Trophoblast cell (in vitro differentiated cells and primary cell): ENCODE measurements around the gene ZNF385C.

Source experiments
- DNase-seq, 2 donors: peaks; one replicate each; pipeline ENCODE4 v3.0.0-alpha.2; 2016
- H2AFZ ChIP-seq: 2 replicates; pipeline ENCODE4 v1.6.1; 2013; ENCODE audit warnings: low read length, moderate library complexity, mild to moderate bottlenecking; ENCODE audit not compliant: insufficient read depth, poor library complexity
- H2AK5ac ChIP-seq: 2 replicates; pipeline ENCODE4 v1.6.1; 2013; ENCODE audit warnings: mild to moderate bottlenecking, low read length
- H2BK120ac ChIP-seq: 2 replicates; pipeline ENCODE4 v1.6.1; 2013; ENCODE audit warnings: low read length, mild to moderate bottlenecking, moderate library complexity; ENCODE audit not compliant: insufficient read depth, poor library complexity
- H2BK12ac ChIP-seq: 2 replicates; pipeline ENCODE4 v1.6.1; 2013; ENCODE audit warnings: mild to moderate bottlenecking, low read length, moderate library complexity
- H2BK5ac ChIP-seq: 2 replicates; pipeline ENCODE4 v1.6.1; 2013; ENCODE audit warnings: low read length, low read depth, moderate library complexity, mild to moderate bottlenecking; ENCODE audit not compliant: poor library complexity
- H3K14ac ChIP-seq: 2 replicates; pipeline ENCODE4 v1.6.1; 2013; ENCODE audit warnings: mild to moderate bottlenecking, low read length
- H3K18ac ChIP-seq: 2 replicates; pipeline ENCODE4 v1.6.1; 2013; ENCODE audit warnings: mild to moderate bottlenecking, low read length
- H3K23ac ChIP-seq: 2 replicates; pipeline ENCODE4 v1.6.1; 2013; ENCODE audit warnings: low read length
- H3K27ac ChIP-seq: 2 replicates; pipeline ENCODE4 v1.5.1; 2013; ENCODE audit warnings: low read depth, mild to moderate bottlenecking, inconsistent platforms, low read length, moderate library complexity
- H3K27me3 ChIP-seq: 2 replicates; pipeline ENCODE4 v1.6.1; 2013; ENCODE audit warnings: inconsistent platforms, mild to moderate bottlenecking, low read length, moderate library complexity; ENCODE audit not compliant: insufficient read depth
- H3K36me3 ChIP-seq, 2 experiments: 1 replicate in 1 of 2; 2 replicates in 1 of 2; pipeline ENCODE4 v1.6.1; 2013; ENCODE audit warnings: low read length in 2 of 2, mild to moderate bottlenecking in 2 of 2, moderate library complexity in 1 of 2; ENCODE audit not compliant: insufficient read depth in 2 of 2, control insufficient read depth in 1 of 2
- H3K4ac ChIP-seq: 2 replicates; pipeline ENCODE4 v1.6.1; 2013; ENCODE audit warnings: low read depth, mild to moderate bottlenecking, low read length, moderate library complexity
- H3K4me1 ChIP-seq, 2 experiments: 1 replicate in 1 of 2; 2 replicates in 1 of 2; pipeline ENCODE4 v1.6.1; 2013; ENCODE audit warnings: low read length in 2 of 2, mild to moderate bottlenecking in 2 of 2, moderate library complexity in 1 of 2; ENCODE audit not compliant: insufficient read depth in 2 of 2, control insufficient read depth in 1 of 2
- H3K4me2 ChIP-seq: 2 replicates; pipeline ENCODE4 v1.6.1; 2013; ENCODE audit warnings: inconsistent platforms, mild to moderate bottlenecking, low read length, moderate library complexity
- H3K4me3 ChIP-seq: 2 replicates; pipeline ENCODE4 v1.5.1; 2013; ENCODE audit warnings: mild to moderate bottlenecking, low read depth, low read length, inconsistent platforms
- H3K79me1 ChIP-seq: one replicate; pipeline ENCODE4 v1.6.1; 2013; ENCODE audit warnings: low read length
- H3K79me2 ChIP-seq: 2 replicates; pipeline ENCODE4 v1.6.1; 2013; ENCODE audit warnings: low read length, mild to moderate bottlenecking; ENCODE audit not compliant: control insufficient read depth, insufficient read depth, poor library complexity
- H3K9ac ChIP-seq: 2 replicates; pipeline ENCODE4 v1.6.1; 2013; ENCODE audit warnings: mild to moderate bottlenecking, low read length
- H3K9me3 ChIP-seq: 2 replicates; pipeline ENCODE4 v1.6.1; 2013; ENCODE audit warnings: low read depth, mild to moderate bottlenecking, control low read depth, inconsistent platforms, low read length; ENCODE audit not compliant: insufficient read depth
- H4K12ac ChIP-seq: 2 replicates; pipeline ENCODE4 v1.6.1; 2013; ENCODE audit warnings: low read depth, mild to moderate bottlenecking, low read length, moderate library complexity
- H4K8ac ChIP-seq: 2 replicates; pipeline ENCODE4 v1.6.1; 2013; ENCODE audit warnings: low read depth, mild to moderate bottlenecking, low read length, moderate library complexity
- H4K91ac ChIP-seq: one replicate; pipeline ENCODE4 v1.6.1; 2013; ENCODE audit warnings: low read depth, mild to moderate bottlenecking, low read length, moderate library complexity
- WGBS: extraction: QIAGEN DNeasy Blood & Tissue Kit; methylation state at CpG from one replicate; pipeline ENCODE4 v1.1.7; 2013; ENCODE audit warnings: missing lambda C conversion rate; ENCODE audit not compliant: insufficient read length, insufficient coverage; ENCODE audit errors: extremely low coverage; 5-methylcytosine and 5-hydroxymethylcytosine counted together

The ZNF385C gene

DNA sequence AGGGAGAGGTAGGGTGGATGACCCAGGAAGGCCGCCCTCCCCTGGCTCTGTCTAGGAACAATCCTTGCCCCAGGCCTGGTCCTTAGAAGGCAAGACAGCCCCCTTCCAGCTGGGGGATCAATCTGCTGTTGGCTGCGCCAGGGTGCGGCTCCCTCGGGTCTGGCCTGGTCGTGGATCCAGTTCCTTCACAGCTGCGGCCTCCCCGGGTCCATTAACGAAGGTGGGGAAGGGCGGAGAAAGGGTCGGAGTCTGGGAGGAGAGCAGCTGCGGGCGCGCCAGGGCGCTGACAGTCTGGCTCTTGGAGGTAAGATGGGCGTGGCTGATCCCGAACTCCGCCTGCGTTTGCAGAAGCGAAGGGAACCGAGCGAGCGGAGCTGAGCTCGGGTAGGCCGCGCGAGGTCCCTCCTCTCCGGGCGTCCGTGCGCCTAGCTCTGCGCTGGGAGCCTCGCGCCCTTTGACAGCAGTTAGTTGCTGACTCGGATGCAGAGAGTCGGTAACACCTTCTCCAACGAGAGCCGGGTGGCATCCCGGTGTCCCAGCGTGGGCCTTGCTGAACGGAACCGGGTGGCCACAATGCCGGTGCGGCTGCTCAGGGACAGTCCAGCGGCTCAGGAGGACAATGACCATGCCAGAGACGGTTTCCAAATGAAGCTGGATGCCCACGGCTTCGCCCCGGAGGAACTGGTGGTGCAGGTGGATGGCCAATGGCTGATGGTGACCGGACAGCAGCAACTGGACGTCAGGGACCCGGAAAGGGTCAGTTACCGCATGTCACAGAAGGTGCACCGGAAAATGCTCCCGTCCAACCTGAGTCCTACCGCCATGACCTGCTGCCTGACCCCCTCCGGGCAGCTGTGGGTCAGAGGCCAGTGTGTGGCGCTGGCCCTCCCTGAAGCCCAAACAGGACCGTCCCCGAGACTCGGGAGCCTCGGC is 24.4 kb upstream of the ZNF385C start, which contains the start of gene HSPB9:
Gene HSPB9 (plus strand): TSS at position 434 of the 933 bp plus-strand sequence. CDS start 47 bp downstream, at position 481.
- Histone ChIP-seq H3K4ac (no peak within 1 kb of the TSS), H2BK12ac (no peak within 1 kb of the TSS), H2AK5ac (no peak within 1 kb of the TSS), H3K4me3 (no peak within 1 kb of the TSS), H3K79me2 (no peaks in the 10 kb centered on the region), H4K12ac (peak within 1 kb of the TSS; percentile 37), H4K8ac (peak within 1 kb of the TSS; percentile 3), H3K36me3 (peaks cover 18 to 24% of the 10 kb centered on the region in 2 experiments), H3K27me3 (no peaks in the 10 kb centered on the region), H3K14ac (no peak within 1 kb of the TSS), H3K18ac (no peak within 1 kb of the TSS), H3K27ac (no peak within 1 kb of the TSS), H3K9ac (no peak within 1 kb of the TSS), H3K4me1 (peaks cover 0 to 16% of the 10 kb centered on the region in 2 experiments), H3K9me3 (no peaks in the 10 kb centered on the region), H3K4me2 (peak within 1 kb of the TSS; percentile 31), H2AFZ (peak within 1 kb of the TSS; percentile 3), H2BK5ac (no peak within 1 kb of the TSS), H4K91ac (no peak within 1 kb of the TSS), H2BK120ac (no peak within 1 kb of the TSS), H3K23ac (no peak within 1 kb of the TSS), H3K79me1 (no peaks in the 10 kb centered on the region)
- WGBS: no CpG with 5 or more reads among the region's 61 CpGs
- DNase-seq: peak; percentile 96

DNA sequence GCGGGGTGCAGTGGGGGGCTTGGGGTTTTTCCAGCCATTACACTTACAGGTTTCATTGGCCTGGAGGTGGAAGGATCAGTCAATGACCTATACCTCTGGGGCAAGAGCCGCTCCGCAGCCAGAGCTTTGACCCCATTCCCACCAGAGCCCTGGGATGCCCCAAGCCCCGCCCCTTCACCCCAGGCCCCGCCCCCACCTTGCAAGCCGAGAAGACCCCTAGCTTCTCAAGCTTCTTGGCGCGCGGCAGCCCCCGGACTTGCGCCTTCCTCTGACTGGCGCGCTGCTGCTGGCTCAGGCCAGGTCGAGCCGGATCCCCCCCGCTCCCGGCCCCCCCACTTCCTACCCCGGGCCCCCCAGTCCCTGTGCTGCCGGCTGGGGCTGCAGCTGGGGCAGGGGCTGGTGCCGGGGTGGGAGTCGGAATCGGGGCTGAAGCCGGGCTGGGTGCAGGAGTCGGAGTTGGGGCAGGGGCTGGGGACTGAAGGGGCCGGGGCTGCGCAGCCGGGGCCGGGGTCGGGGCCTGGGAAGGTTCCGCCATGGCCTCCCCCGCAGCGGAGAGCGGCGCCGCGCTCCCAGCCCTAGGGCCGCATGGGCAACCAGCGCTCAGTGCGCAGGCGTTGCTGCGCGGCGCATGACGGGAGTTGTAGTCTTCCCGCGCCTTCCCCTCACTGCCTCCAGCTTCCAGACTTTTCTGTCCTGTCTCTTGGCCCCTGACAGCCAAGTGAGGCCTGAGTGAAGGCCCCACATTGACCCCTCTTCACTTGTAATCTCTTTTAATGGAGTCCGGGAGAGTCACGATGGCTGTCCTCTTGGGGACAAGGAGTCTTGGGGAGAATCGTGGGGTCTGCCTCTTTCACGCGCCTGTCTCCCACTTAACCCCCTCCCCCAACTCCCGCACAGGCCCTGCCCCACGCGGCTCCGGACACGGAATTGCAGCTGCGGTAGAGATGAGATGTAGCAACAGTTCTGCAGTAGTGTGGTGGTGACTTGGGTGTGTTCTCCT is 22.8 kb upstream of the ZNF385C start, which contains the start of gene KAT2A:
Gene KAT2A (minus strand): TSS at position 598 of the 1,000 bp plus-strand sequence. CDS start 63 bp downstream, at position 535.
- DNase-seq: peak; percentile 85 to 92
- Histone ChIP-seq H2BK5ac (no peak within 1 kb of the TSS), H3K9ac (no peak within 1 kb of the TSS), H3K27me3 (no peaks in the 10 kb centered on the region), H3K9me3 (no peaks in the 10 kb centered on the region), H3K14ac (no peak within 1 kb of the TSS), H2BK12ac (no peak within 1 kb of the TSS), H3K4ac (no peak within 1 kb of the TSS), H4K12ac (peak within 1 kb of the TSS; percentile 37), H3K4me3 (peak within 1 kb of the TSS; percentile 73), H2AK5ac (peak within 1 kb of the TSS; percentile 71), H3K36me3 (peaks cover 9 to 21% of the 10 kb centered on the region in 2 experiments), H2BK120ac (no peak within 1 kb of the TSS), H3K18ac (no peak within 1 kb of the TSS), H4K8ac (peak within 1 kb of the TSS; percentile 59), H3K79me1 (no peaks in the 10 kb centered on the region), H3K4me1 (peaks cover 0 to 16% of the 10 kb centered on the region in 2 experiments), H4K91ac (peak within 1 kb of the TSS; percentile 22), H3K79me2 (no peaks in the 10 kb centered on the region), H3K27ac (no peak within 1 kb of the TSS), H3K4me2 (peak within 1 kb of the TSS; percentile 47), H3K23ac (no peak within 1 kb of the TSS), H2AFZ (peak within 1 kb of the TSS; percentile 39)
- WGBS: no CpG with 5 or more reads among the region's 57 CpGs

DNA sequence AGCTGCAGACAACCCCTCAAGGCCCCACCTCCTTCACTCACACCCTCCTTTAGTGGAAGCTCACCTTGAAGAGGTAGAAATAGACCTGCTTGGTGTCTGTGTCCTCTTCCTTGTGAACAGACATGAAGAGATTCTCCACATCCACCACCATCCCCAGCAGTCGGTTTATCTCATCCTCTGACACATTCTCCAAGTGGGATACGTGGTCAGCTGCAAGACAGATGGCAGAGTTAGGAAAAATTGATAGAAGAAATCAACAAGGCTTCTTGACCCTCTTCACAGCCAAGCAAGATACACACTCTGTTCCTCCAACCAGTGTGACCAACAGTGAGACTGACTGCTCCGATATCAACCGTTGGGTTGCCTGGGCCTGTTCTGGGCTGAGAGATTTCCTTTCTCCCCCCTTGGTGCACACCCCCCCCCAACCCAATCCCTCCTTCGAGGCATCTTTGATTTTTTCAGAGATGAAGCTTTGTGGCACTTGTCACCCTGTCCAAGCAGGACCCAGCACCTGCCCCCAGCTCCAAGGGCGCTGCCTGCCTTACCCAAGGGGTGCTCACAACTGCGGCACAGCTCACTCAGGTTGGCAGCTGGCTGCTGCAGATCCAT is 22.0 kb upstream of the ZNF385C start:
- H3K23ac ChIP-seq: no peak overlapping the region
- H3K4me2 ChIP-seq: peak overlapping the region; percentile 47
- no peak overlapping the region for H4K12ac ChIP-seq
- no peaks in the 10 kb centered on the region for H3K9me3 ChIP-seq
- no peak overlapping the region for H2BK5ac ChIP-seq
- no peak overlapping the region for H3K18ac ChIP-seq
- H3K79me2 ChIP-seq: no peaks in the 10 kb centered on the region
- H3K27me3 ChIP-seq: no peaks in the 10 kb centered on the region
- no peak overlapping the region for H4K8ac ChIP-seq
- no peak overlapping the region for H2BK120ac ChIP-seq
- H2AK5ac ChIP-seq: no peak overlapping the region
- H3K4me3 ChIP-seq: no peak overlapping the region
- no peak overlapping the region for H3K9ac ChIP-seq
- H3K36me3 ChIP-seq: peaks cover 3 to 14% of the 10 kb centered on the region in 2 experiments
- H3K4me1 ChIP-seq: peaks cover 0 to 16% of the 10 kb centered on the region in 2 experiments
- WGBS: no CpG with 5 or more reads among the region's 7 CpGs
- H3K14ac ChIP-seq: no peak overlapping the region
- H3K79me1 ChIP-seq: no peaks in the 10 kb centered on the region
- H3K27ac ChIP-seq: no peak overlapping the region
- H2AFZ ChIP-seq: no peak overlapping the region
- no peak overlapping the region for H2BK12ac ChIP-seq
- H4K91ac ChIP-seq: no peak overlapping the region
- no peak overlapping the region for H3K4ac ChIP-seq
- DNase-seq: no peak

DNA sequence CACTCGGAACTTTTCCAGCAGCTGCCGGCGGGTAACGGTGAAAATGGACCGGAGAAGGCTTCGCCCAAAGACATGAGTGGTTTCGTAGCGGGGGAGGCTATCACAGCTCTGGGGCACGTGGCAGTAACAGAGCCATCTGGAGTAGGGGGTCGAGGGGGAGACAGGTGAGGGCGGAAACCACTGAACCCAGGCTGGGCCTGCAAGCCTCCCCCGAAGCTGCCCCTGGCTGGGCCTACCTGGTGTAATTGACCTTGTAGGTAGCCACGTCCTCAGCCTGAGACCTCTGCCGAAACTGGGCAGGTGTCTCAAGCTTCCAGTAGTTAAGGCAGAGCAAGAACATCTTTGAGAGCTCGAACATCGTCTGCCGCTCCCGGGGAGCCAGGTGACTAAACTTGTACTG is 21.0 kb upstream of the ZNF385C start:
- Histone ChIP-seq H2BK120ac (no peak overlapping the region), H2AK5ac (no peak overlapping the region), H3K27ac (no peak overlapping the region), H3K14ac (no peak overlapping the region), H2AFZ (no peak overlapping the region), H3K4me1 (peaks cover 0 to 16% of the 10 kb centered on the region in 2 experiments), H3K4me2 (no peak overlapping the region), H4K91ac (no peak overlapping the region), H3K79me2 (no peaks in the 10 kb centered on the region), H3K9me3 (no peaks in the 10 kb centered on the region), H3K9ac (no peak overlapping the region), H3K4ac (no peak overlapping the region), H2BK12ac (no peak overlapping the region), H3K18ac (no peak overlapping the region), H3K27me3 (no peaks in the 10 kb centered on the region), H3K79me1 (no peaks in the 10 kb centered on the region), H4K12ac (no peak overlapping the region), H3K23ac (no peak overlapping the region), H3K36me3 (peaks cover 0 to 17% of the 10 kb centered on the region in 2 experiments), H3K4me3 (no peak overlapping the region), H2BK5ac (no peak overlapping the region), H4K8ac (no peak overlapping the region)
- WGBS: no CpG with 5 or more reads among the region's 18 CpGs
- DNase-seq: no peak
